Effector CD4-positive, alpha-beta T cell (primary cell): ENCODE results near the gene MARVELD1.

Experiments used
- DNase-seq: peaks from one replicate; pipeline ENCODE4 v3.0.0-alpha.2; 2020

Gene MARVELD1

DNA sequence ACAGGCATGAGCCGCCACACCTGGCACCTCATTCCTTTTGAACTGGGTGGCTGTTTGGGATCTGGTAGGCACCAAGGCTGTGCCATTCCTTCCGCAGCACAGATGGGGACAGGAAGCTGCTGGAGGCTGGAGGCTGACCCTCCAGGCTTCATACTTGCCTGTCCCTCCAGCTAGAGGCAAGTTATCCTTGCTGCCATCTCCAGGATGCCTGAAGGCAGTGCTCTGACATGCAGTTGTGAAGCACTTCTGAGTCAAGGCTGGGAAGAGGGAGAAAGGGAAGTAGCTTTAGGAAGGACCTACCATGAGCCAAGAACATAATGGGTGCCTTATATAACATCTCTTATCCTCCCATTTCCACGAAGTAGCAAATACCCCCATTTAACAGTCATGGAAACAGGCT lies 9.5 kb downstream of the MARVELD1 start:
- DNase-seq, result no peak

DNA sequence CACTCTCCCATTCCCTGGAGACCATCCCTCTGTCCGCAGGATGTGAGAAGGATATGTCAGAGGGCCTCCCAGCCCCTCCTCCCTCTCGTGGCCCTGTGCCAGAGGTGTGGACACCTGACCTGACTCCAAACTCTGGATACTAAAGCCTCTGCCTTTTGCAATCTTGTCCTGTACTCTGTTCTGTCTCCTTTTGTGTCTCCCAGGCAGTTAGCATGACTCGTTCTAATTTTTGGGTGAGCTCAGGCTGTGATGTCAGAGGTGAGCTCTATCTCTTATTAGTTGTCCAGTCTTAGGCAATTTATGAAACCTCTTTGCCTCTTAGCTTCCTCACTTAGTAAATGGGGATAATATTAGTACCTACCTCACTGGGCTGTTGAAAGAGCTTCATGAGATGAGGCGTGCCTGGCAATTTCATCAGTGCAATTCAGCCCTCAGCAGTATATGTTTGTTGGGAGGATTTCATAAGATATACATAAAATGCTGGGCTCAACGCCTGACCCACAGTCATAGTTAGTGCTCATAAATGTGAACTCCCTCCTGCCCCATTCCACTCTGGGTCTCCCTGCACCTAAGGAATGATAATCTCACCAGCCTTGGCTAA lies 10.9 kb downstream of the MARVELD1 start:
- DNase-seq, result no peak

DNA sequence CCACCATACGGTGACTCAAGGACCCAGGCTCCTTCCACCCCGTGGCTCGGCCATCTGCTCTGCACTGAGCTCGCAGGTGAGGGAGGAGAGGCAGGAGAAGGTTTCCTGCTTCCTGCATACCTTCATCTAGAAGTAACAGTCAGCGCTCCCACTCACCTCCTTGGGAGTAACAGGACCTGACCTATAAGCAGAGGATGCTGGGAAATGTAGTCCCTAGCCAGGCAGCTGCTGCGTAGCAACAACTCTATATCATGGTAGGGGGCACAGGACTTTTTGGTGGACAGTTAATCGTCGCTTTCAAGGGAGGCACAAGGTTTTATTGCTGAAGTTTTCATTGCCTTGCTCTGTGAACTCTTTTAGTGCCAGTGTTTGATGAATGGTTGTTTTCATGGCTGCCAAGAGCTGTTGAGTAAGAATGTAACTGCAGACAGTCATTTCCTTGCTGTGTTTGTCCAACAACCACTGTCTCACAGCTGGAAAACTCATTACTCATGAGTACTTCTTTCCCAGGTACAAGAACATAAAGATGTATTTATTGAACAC lies 13.2 kb downstream of the MARVELD1 start:
- no peak for DNase-seq

DNA sequence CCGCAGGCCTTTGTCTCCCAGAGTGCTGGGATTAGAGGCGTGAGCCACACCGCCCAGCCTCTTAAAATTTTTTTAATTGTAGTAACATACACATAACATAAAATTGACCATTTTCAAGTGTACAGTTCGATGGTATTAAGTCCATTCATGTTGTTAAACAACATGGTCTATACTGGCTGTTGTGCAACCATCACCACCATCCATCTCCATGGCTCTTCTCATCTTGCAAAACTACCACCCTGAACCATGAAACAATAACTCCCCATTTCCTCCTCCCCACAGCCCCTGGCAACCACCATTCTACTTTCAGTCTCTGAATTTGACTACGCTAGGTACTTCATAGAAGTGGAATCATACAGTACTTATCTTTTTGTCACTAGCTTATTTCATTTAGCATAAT lies 15.5 kb downstream of the MARVELD1 start:
- no peak for DNase-seq

DNA sequence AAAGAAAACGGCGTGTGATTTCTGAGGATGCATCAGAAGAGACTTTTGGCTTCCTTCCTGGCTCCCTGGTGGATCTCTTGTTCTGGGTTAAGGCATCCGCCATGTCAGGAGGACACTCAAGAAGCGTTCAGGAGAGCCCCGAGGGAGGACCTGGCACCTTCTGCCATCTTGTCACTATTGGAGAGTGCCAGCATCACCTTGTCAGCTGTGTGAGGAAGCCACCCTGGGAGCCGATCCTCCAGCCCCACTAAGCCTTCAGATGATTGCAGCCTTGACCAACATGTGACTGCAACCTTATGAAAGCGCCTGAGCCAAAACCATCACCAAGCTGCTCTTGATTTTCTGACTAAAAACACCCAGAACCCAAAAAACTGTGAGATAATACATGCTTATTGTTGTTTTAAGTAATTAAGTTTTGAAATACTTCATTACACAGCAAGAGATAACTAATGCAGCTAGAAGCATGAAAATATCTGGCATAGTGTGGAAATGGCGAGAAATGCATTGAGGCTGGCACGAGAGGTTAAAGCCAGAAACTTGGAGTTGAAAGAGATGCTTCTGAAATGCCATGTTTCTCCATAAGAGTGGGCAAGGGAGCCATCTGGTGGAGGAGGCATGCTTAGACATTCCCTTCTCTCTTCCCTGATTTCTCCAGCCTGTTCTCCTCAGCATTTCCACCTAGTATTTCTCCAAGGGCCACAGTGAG lies 18.0 kb downstream of the MARVELD1 start:
- peak; percentile 52 for DNase-seq

DNA sequence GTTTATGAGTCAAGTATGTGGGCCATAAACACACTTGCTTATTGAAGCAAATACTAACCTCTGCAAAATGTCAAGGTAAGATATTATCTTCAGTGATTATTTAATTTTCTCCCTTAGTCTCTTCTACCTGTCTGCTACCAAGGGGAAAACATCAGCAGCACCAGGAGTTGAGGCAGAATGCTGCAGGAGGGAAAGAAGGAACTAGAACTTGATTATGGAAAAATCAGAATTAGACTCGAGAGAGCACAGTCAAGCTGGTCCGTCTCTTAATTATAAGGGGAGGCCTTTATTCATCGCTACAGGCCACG lies 18.5 kb downstream of the MARVELD1 start:
- DNase-seq, result no peak

DNA sequence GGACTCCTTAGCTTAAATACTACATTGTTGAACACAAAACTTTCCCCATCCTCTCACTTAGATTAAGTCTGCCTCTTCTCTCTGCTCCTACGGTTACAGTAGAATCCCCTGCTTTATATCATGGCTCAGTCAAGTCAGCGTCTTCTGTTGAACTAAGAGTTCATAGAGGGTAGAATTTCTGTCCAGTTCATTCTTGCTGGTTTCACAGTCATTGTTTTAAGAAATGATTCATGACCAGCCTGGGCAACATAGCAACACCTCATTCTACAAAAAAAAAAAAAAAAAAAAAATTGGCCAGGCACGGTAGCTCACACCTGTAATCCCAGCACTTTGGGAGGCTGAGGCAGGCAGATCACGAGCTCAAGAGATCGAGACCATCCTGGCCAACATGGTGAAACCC lies 19.7 kb downstream of the MARVELD1 start:
- DNase-seq, result no peak

DNA sequence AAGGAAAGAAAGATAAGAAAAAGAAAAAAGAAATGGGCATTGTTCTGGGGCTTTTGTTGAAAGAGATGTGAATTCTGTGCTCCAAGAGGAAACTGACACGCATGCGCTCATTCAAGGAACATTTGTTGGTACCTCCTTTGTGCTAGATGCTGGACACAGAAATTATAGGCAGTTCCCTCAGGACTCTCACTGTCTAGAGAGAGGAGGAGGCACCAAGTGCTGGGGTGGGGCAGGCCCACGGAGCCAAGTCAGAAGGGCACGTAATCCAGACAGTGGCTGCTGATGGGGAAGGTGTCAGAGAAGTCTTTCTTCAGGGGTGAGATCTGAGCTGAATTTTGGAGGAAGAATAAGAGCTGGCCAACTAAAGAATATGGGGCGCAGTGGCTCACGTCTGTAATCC lies 20.5 kb downstream of the MARVELD1 start:
- no peak for DNase-seq

DNA sequence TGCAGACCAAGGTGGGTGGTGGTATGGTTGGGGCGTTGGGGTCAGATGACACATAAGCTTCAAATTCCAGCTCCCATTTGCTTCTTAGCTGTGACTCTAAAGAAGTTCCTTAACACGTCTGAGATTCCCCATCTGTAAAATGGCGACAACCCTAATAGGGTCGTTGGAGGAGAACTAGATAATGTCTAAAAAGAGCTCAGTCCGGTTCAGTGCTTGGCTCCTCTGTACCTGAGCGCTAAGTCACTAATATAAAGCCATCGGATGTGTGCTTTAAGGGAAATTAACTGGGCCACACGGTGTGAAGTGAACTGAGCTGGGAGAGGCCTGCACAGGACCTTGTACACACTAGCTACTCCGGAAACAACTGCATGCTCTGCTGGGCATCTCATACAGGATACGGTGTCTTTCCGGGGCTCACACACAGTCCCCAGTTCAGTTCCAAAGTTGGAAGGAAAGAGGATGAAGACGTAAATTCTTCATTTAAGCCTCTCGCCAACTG lies 22.9 kb downstream of the MARVELD1 start:
- no peak for DNase-seq

DNA sequence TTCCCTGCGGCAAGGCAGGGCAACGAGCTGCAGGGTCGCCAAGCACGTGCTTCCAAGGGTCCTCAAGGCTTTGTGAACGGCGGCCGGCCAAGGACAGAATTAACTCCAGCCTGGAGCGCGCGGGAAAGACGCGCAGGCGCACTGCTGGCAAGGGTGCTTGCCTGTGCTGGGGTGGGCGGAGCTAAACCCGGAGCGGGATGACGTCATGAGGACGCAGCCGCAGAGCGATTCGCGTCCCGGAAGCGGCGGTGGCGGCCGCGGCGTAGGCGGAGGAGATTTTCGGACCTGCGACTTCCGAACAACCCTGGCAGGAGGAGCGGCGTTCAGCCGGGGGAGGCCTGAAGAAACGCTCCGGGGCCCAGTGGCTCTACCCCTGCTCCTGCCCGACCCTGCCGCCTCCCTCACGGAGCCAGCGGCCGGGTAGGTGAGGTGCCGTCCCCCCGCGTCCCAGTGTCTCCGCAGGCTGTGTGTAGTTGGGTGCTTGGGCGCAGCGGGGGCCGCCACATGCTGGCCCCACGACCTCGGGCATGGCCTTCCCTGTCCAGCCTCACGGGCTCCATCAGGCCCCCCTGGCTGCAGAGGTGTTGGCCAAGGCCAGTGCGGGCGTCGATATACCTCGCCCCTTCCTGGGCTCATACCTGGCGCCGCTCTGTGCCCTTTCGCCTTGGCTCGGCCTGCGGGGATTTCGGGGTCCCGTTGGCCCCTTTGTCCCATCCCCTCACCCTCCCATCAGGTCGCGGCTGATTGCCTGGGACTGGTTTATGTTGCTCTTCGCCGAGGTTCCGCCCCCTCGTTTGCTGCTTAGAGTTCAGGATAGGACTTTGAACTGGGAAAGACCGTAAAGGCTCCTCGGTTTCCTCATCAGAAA lies 23.6 kb downstream of the MARVELD1 start, which contains the start of gene ZFYVE27:
TSS of gene ZFYVE27 (plus strand) at position 227 of the 868 bp plus-strand sequence. CDS start 1,350 bp downstream, outside the sequence.
- DNase-seq, result peak; percentile 92

DNA sequence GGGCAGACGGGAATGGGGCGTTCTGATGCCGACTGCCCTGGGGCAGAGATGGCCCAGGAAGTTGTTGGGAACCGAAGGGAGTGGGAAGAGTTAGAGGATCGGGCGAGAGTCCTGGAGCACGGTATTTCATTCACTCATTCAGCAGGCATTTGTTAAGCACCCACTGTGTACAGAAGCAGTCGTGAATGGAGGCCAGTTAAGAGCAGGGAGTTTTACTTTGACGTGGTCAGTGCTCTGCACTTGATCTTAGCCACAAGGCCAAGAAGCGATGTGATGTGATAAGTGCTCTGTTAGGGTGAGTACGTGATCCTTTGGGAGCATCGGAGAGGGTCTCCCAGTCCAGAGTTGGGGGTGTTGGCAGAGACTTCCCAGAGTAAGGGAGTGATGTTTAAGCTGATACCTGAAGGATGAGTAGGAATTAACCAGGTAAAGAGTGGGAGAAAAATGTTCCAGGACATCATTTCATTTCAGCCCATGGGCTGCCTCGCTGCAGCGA lies 24.3 kb downstream of the MARVELD1 start:
- DNase-seq, result no peak

DNA sequence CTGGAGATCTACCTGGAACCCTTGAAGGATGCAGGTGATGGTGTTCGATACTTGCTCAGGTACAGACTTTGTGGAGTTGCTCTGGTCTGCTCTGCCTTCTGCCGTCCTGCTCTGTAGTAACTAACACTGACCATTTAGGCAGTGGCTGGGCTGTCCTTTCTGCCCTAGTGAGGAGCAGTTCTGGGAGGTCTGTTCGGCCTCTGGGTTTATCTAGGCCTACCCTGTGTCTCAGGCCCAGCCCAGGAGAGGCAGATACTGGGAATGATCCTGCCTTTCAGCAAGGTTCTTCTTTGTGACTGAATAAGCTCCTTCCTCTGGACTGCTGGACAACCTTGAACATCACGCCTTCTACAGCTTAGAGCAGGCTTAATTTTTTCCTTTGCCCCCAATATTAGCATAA lies 25.1 kb downstream of the MARVELD1 start:
- no peak for DNase-seq

DNA sequence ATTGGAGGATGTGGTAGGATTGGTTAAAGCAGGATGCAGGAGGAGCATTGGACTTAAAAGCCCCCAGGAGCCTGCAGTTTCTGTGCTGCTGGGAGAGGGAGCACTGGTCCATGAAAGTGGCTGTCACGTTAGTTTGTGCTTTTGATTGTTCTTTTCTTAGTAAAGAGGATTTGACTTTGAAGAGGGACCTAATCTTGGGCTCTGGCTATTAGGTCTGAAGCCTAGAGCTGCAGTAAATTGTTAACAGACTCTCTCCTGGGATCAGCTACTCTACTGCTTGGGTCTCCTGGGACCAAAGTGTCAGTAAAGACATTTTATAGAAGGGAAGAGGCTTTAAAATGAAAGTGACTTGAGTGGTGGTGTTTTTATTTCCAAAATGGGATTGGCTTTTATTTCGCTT lies 27.1 kb downstream of the MARVELD1 start:
- DNase-seq, result no peak

DNA sequence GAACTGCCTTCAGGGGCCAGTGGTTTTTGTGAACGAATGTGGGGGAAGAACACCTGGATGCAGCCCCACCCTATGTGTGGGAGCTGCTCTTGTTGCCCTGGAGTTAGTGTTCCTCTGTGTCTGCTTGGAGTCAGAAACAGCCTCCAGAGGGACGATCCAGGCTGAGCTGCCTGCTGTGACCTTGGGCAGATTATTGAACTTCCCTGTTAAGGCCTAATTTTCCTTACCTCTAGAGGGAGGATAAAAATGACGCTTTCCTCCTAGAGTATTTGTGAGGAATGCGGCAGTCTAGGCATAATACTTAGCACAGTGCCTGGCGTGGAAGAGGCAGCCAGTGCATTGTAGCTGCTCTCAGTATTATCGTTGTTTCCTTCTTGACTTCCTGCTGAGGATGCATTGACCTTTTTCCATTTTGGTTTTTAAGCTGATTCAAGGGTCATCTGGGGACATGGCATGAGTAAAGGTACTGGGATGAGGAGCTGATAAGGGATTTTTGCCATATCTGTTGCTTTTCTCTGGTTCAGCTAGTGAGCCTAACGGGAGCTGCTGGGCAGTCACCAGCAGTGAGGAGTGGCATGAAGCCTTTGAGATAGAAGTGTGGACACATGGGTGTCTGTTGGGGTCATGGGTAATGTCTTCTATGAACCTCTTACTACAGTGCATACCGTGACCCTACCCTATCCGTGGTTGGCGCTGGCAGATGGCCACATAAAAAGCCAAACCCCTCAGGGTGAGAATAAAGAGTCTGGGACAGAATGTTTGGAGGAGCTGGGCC lies 29.8 kb downstream of the MARVELD1 start:
- no peak for DNase-seq

DNA sequence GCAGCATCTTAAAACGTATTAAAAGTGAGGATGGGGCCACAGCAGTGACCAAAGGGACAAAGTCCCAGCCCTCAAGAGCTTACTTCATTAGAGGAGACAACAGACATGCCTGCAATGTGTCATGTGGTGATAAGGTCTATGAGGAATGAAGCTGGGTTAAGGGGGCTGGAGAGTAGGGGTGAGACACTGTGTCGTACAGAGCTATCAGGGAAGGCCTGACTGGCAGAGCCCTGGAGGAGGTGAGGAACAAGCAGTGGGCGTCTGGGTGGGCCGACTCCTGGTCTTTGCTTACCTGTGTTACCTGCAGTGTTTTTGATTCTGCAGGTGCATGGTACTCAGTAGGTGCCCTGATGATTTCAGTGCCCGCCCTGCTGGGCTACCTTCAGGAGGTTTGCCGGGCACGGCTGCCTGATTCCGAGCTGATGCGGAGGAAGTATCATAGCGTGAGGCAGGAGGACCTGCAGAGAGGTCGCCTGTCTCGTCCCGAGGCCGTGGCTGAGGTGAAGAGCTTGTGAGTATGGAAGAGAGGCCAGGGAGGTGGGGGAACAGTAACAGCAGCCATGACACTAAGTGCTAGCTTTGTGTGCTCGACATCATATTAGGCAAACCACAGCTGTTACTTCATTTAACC lies 31.0 kb downstream of the MARVELD1 start:
- DNase-seq, result no peak

DNA sequence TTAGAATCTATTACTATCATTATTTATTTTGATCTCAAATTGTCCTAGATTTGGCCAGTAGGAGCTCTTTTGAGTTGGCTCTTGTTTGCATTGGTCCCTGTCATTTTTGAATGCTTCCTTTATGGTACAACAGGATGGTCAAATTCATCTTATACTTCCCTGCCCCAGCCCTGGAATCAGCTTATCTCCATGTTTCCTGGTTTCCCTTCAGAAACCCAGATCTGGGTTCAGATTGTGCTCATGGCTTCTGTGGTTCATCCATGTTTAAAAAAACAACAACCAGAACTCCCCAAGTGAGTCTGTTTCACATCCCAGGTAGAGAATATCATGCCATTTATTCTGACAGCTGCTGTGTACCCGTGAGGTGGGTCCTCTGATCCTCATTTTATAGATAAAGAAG lies 34.0 kb downstream of the MARVELD1 start:
- no peak for DNase-seq

DNA sequence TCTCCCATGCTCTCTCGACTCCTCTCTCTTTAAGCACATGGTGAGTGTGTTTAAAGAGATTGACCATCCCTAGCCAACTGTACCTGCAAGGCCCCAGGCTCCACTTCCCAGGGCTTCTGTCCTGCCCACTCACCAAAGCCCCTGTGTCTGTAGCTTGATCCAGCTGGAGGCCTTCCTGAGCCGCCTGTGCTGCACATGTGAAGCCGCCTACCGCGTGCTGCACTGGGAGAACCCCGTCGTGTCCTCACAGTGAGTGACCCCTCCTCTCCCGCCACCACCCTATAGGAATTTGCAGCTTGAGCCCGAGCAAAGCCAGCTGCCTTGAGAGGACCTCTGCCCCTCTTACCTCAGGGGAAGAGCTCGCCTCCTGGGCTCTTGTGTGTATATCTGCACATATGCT lies 34.6 kb downstream of the MARVELD1 start:
- no peak for DNase-seq

DNA sequence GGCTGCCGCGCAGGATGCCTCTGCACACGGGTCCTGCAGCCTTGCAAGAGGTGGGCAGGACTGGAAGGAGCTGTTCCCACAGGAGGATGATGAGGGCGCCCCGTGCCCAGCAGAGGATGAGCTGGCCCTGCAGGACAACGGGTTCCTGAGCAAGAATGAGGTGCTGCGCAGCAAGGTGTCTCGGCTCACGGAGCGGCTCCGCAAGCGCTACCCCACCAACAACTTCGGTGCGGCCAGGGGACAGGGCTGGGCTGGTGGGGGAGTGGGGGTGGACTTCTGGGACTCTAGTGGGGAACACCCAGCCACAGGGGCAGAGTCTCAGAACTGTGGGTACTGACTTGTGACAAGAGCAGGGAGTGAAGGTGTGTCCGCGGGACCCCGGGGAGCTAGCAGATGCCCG lies 39.4 kb downstream of the MARVELD1 start:
- DNase-seq, result no peak

DNA sequence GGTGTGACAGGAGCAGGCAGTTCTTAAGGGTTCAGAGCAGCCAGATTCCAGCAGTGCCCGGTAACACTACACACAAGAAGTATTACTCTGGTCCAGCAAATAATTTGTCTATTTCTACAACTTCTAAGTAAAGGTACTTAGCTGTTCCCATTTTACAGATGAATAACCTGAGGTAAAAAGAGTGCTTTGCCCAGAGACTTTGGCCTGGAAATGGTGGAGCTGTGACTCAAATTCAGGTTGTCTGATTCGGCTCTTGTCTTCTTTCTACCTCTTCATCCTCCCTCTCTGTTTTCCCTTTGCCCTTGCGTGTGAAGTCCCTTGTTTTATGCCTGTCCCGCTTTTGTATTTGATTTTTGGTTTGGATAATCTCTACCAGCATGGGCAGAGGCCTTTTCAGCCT lies 41.2 kb downstream of the MARVELD1 start:
- DNase-seq, result no peak

DNA sequence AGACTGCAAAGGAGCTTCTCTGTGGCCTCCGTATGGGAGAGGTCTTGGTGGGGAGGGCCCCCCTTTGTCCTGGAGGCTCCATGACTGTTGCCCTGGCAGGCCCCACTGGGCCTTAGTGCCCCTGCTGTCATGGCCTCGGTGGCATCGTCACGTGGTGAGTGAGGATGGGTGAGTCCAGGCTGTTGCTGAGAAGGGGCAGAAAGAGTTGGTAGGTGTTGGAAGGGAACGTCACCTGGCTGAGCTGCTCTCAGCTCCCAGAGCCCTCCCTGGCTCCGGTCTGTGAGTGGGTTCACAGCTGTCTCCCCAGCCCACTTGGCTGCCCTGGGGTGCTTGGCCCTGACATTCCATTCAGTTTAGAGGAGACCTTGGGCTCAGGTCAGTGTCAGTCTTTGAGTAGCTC lies 42.2 kb downstream of the MARVELD1 start:
- DNase-seq, result no peak

DNA sequence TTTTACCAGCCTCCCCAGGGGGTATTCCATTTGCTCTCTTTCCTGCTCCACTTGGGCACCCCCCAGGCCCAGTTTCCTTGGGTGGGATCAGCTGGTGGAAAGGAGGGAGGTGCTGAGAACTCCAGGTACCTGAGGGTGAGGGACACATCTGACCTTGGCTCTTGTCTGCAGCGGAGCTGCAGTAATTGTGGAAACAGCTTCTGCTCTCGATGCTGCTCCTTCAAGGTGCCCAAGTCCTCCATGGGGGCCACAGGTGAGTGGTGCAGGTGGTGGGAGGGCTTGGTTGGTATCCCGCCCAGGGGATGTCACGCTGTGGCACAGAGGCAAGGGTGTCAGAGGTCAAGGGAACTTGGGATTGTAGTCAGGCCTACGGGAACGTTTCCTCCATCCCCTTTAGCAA lies 43.9 kb downstream of the MARVELD1 start:
- DNase-seq, result no peak
